GM19438 (cell line): ENCODE data around the gene PRPF6.
"Not testable (repeated sequence)": the region's sequence is repeated elsewhere in the genome, so short reads cannot be mapped to it uniquely, and the experiment has no call there.

ENCODE experiments used
- ATAC-seq: cut with Tn5 transposase; IDR thresholded peaks from one replicate; pipeline ENCODE4 v1.9.1; 2021; ENCODE audit warnings: low read depth; ENCODE audit not compliant: unreplicated experiment

The PRPF6 gene

GRCh38 chr20:63960654-63961621 is 20.0 kb upstream of the PRPF6 start:
- ATAC-seq = not testable (repeated sequence)

GRCh38 chr20:63961664-63962425 is 19.1 kb upstream of the PRPF6 start:
- no peak for ATAC-seq

GRCh38 chr20:63962426-63963347 is 18.2 kb upstream of the PRPF6 start:
- no peak for ATAC-seq

- ATAC-seq = no peak
Measured at GRCh38 chr20:63963348-63963741, 17.6 kb upstream of the PRPF6 start.

- no peak for ATAC-seq
Measured at GRCh38 chr20:63963784-63964301, 17.1 kb upstream of the PRPF6 start.

- ATAC-seq = no peak
Measured at GRCh38 chr20:63964412-63964811, 16.5 kb upstream of the PRPF6 start.

- no peak for ATAC-seq
Measured at GRCh38 chr20:63966172-63966943, 14.6 kb upstream of the PRPF6 start.

GRCh38 chr20:63966944-63967322 is 14.0 kb upstream of the PRPF6 start:
- no peak for ATAC-seq

GRCh38 chr20:63967330-63968135 is 13.4 kb upstream of the PRPF6 start:
- ATAC-seq = no peak

- no peak for ATAC-seq
Measured at GRCh38 chr20:63968136-63968927, 12.6 kb upstream of the PRPF6 start.

- no peak for ATAC-seq
Measured at GRCh38 chr20:63968928-63969760, 11.8 kb upstream of the PRPF6 start.

GRCh38 chr20:63969838-63970713 is 10.9 kb upstream of the PRPF6 start, which contains the start of gene ZNF512B:
ZNF512B (minus strand) TSS chr20:63969930; CDS start chr20:63967950, 1,980 bp downstream.
- ATAC-seq = no peak

GRCh38 chr20:63970714-63971431 is 10.1 kb upstream of the PRPF6 start:
- no peak for ATAC-seq

- ATAC-seq = not testable (repeated sequence)
Measured at GRCh38 chr20:63971960-63972311, 9.0 kb upstream of the PRPF6 start.
